ENCODE data around the gene HIBADH.

HIBADH gene

GRCh38 chr7:27478556-27478955 is 184.1 kb downstream of the HIBADH start:
- no peak for DNase-seq

GRCh38 chr7:27478084-27478483 is 184.6 kb downstream of the HIBADH start:
- DNase-seq: no peak

- no peak for DNase-seq
Measured at GRCh38 chr7:27476493-27476892, 186.2 kb downstream of the HIBADH start.

Measured in NCI-H187 treated with DMSO at 0.1 percent for 48 hours (cell line).